Measurements from ENCODE around the gene ALDH7A1.

ALDH7A1 gene

DNA sequence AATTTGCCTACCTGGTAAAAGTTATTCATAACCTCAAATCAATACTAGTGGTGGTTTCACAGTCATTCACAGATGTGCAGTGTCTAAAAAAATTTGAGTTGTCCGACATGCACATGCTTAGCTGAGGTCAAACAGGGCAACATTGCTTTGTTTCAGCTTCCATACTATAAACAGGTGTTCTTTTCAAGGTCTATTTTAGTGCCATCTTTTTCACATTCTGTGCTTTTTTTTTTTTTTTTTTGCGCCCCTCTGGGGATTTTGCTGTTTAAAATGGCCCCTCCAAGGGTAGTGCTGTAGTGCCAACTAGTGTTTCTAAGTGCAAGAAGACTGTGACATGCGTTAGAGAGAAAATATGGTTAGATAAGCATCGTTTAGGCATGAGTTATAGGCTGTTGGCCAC is 20.3 kb upstream of the ALDH7A1 start:
- Histone ChIP-seq H3K4me3 (ENCODE audit: low read length) (peak overlapping the region; percentile 39; the same call in 1 of the 2 replicates), H3K9ac (ENCODE audit: low read length) (peak overlapping the region; percentile 49; the same call in 1 of the 2 replicates), H3K79me2 (ENCODE audit: low read length) (peaks cover 84% of the 10 kb centered on the region), H3K4me2 (ENCODE audit: low read depth, low read length) (peak overlapping the region; percentile 48), H4K20me1 (ENCODE audit: insufficient read depth, low read length) (no peaks in the 10 kb centered on the region), H3K9me3 (replicated peaks; ENCODE audit: insufficient read depth, low read length) (no peaks in the 10 kb centered on the region), H3K9me2 (replicated peaks; ENCODE audit: insufficient read depth, low read length) (no peaks in the 10 kb centered on the region), H2AFZ (ENCODE audit: low read length) (no peak overlapping the region), H3F3A (ENCODE audit: insufficient read depth, low read length) (peaks cover 36% of the 10 kb centered on the region), H3K4me1 (ENCODE audit: low read length) (peaks cover 44% of the 10 kb centered on the region), H3K27me3 (replicated peaks; ENCODE audit: insufficient read depth, low read length) (no peaks in the 10 kb centered on the region), H3K27ac (ENCODE audit: low read length) (peak overlapping the region; percentile 96), H3K36me3 (replicated peaks; ENCODE audit: insufficient read depth, low read length) (peaks cover 10% of the 10 kb centered on the region; the same call in 1 of the 2 replicates)
- DNase-seq = peak; percentile 95
- TF ChIP-seq, protein P1, sequence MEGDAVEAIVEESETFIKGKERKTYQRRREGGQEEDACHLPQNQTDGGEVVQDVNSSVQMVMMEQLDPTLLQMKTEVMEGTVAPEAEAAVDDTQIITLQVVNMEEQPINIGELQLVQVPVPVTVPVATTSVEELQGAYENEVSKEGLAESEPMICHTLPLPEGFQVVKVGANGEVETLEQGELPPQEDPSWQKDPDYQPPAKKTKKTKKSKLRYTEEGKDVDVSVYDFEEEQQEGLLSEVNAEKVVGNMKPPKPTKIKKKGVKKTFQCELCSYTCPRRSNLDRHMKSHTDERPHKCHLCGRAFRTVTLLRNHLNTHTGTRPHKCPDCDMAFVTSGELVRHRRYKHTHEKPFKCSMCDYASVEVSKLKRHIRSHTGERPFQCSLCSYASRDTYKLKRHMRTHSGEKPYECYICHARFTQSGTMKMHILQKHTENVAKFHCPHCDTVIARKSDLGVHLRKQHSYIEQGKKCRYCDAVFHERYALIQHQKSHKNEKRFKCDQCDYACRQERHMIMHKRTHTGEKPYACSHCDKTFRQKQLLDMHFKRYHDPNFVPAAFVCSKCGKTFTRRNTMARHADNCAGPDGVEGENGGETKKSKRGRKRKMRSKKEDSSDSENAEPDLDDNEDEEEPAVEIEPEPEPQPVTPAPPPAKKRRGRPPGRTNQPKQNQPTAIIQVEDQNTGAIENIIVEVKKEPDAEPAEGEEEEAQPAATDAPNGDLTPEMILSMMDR (IDR thresholded peaks at IDR 0.05; ENCODE audit: low read length) = peak; percentile 78
- TF ChIP-seq EZH2 (optimal IDR thresholded peaks at IDR 0.05; ENCODE audit: low read depth, low read length) = no peak

DNA sequence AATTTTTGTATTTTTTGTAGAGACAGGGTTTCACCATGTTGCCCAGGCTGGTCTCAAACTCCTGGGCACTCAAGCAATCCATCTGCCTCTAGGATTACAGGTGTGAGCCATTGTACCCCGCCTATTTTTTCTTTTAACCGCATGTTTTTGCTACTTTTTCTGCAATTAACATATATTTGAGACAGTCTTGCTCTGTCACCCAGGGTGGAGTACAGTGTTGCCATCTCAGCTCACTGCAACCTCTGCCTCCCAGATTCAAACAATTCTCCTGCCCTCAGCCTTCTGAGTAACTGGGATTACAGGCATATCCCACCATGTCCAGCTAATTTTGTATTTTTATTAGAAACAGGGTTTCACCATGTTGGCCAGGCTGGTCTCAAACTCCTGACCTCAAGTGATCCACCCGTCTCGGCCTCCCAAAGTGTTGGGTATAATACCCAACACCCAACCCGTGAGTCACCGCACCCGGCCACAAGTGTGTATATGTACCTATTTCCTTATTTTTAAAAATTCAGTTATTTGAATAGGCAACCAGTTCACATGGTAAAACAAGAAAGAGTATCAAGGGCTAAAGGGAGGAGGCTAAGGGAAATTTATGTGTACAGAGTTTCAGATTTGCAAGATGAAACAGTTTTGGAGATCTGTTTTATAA is 19.0 kb upstream of the ALDH7A1 start:
- Histone ChIP-seq H3K4me1 (ENCODE audit: low read length) (peaks cover 44% of the 10 kb centered on the region), H3K4me2 (ENCODE audit: low read depth, low read length) (peak overlapping the region; percentile 48; the same call in 1 of the 2 replicates), H4K20me1 (ENCODE audit: insufficient read depth, low read length) (no peaks in the 10 kb centered on the region), H3K9me3 (replicated peaks; ENCODE audit: insufficient read depth, low read length) (no peaks in the 10 kb centered on the region), H3K9ac (ENCODE audit: low read length) (peak overlapping the region; percentile 42; the same call in 1 of the 2 replicates), H3K36me3 (replicated peaks; ENCODE audit: insufficient read depth, low read length) (peaks cover 6% of the 10 kb centered on the region; the same call in 1 of the 2 replicates), H3K9me2 (replicated peaks; ENCODE audit: insufficient read depth, low read length) (no peaks in the 10 kb centered on the region), H3K79me2 (ENCODE audit: low read length) (peaks cover 84% of the 10 kb centered on the region), H3K27ac (ENCODE audit: low read length) (peak overlapping the region; percentile 96), H3F3A (ENCODE audit: insufficient read depth, low read length) (peaks cover 36% of the 10 kb centered on the region), H2AFZ (ENCODE audit: low read length) (no peak overlapping the region), H3K4me3 (ENCODE audit: low read length) (no peak overlapping the region; the same call in 1 of the 2 replicates), H3K27me3 (replicated peaks; ENCODE audit: insufficient read depth, low read length) (no peaks in the 10 kb centered on the region)
- DNase-seq = peak; percentile 36
- TF ChIP-seq EZH2 (optimal IDR thresholded peaks at IDR 0.05; ENCODE audit: low read depth, low read length) (no peak), EZH2phosphoT487 (IDR thresholded peaks at IDR 0.05; ENCODE audit: low read length) (no peak)
- TF ChIP-seq, protein P1 (IDR thresholded peaks at IDR 0.05; ENCODE audit: low read length) = no peak

DNA sequence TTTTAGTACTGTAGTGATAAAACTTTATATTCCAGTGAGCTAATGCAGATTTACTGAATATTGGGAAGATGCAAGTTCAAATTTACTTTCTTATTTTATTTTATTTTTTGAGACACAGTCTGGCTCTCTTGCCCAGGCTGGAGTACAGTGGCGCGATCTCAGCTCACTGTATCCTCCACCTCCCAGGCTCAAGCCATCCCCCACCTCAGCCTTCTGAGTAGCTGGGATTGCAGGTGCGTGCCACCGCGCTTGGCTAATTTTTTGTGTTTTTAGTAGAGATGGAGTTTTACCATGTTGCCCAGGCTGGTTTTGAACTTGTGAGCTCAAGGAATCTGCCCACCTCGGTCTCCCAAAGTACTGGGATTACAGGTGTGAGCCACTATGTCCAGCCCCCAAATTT is 15.6 kb upstream of the ALDH7A1 start:
- Histone ChIP-seq H3K79me2 (ENCODE audit: low read length) (peaks cover 88% of the 10 kb centered on the region), H3K27ac (ENCODE audit: low read length) (no peak overlapping the region), H3K4me3 (ENCODE audit: low read length) (no peak overlapping the region), H2AFZ (ENCODE audit: low read length) (no peak overlapping the region), H3F3A (ENCODE audit: insufficient read depth, low read length) (peaks cover 29% of the 10 kb centered on the region), H3K9me3 (replicated peaks; ENCODE audit: insufficient read depth, low read length) (no peaks in the 10 kb centered on the region), H3K4me2 (ENCODE audit: low read depth, low read length) (no peak overlapping the region), H3K9me2 (replicated peaks; ENCODE audit: insufficient read depth, low read length) (no peaks in the 10 kb centered on the region), H3K36me3 (replicated peaks; ENCODE audit: insufficient read depth, low read length) (peaks cover 3% of the 10 kb centered on the region; the same call in 1 of the 2 replicates), H3K4me1 (ENCODE audit: low read length) (peaks cover 31% of the 10 kb centered on the region), H3K27me3 (replicated peaks; ENCODE audit: insufficient read depth, low read length) (no peaks in the 10 kb centered on the region), H4K20me1 (ENCODE audit: insufficient read depth, low read length) (no peaks in the 10 kb centered on the region), H3K9ac (ENCODE audit: low read length) (no peak overlapping the region)
- no peak for DNase-seq
- TF ChIP-seq, protein P1 (IDR thresholded peaks at IDR 0.05; ENCODE audit: low read length) = no peak
- no peak for TF ChIP-seq EZH2phosphoT487 (IDR thresholded peaks at IDR 0.05; ENCODE audit: low read length)
